HepG2 (cell line): ENCODE data around the gene KLHDC4. TPM values are rescaled to one million over a fixed set of nuclear protein-coding genes. Genes with fewer than 3 reads are reported as not detected.

Experiments used
- ATAC-seq: fragments of 200-7000 bp; cut with Tn5 transposase; 3 replicates; pipeline ENCODE4 v1.9.1; 2020; ENCODE audit warnings: mild to moderate bottlenecking, moderate library complexity
- BruUV-seq: library from RNA; stranded (reverse); fragments of 400-500 nt; replicated peaks from 2 replicates; lab custom pipeline; 2021; lab: Mats Ljungman, UMichigan
- CTCF ChIA-PET: fragments of 300-600 bp; formaldehyde crosslinking; extraction: SDS; loops from one replicate; lab custom pipeline; 2021; ENCODE audit warnings: low total read pairs, inconsistent platforms, low intra/inter-chr PET ratio; lab: Yijun Ruan, JAX
- POLR2A ChIA-PET: fragments of 350-600 bp; sonication (Branson Sonifier 250); formaldehyde crosslinking; loops from one replicate; lab custom pipeline; 2020; ENCODE audit warnings: antibody characterized with exemption, inconsistent platforms; lab: Yijun Ruan, JAX
- DNase-seq: peaks from one replicate; pipeline ENCODE4 v3.0.0-alpha.2; 2015; ENCODE audit warnings: low spot score
- FAIRE-seq: peaks from 3 replicates; lab custom pipeline; 2011; peaks lifted over from hg19 to GRCh38; lab: Jason Lieb, UNC
- H2AFZ ChIP-seq: one replicate; pipeline ENCODE4 v1.6.1; 2011; ENCODE audit warnings: low read length, inconsistent platforms
- H3K27ac ChIP-seq: fragments of 300-600 bp; 3 replicates; pipeline ENCODE4 v1.8.0; 2011; ENCODE audit warnings: mixed run types, mild to moderate bottlenecking, mixed read lengths, low read length, inconsistent platforms; ENCODE audit not compliant: insufficient read depth; ENCODE audit errors: extremely low read length
- H3K27me3 ChIP-seq, 2 experiments: fragments of 200-600 bp in 1 of 2; 2 replicates in 1 of 2; 3 replicates in 1 of 2; pipeline versions ENCODE4 v1.6.0 to v1.8.0; 2011; ENCODE audit warnings: low read length in 2 of 2, mild to moderate bottlenecking in 2 of 2, moderate library complexity in 2 of 2, inconsistent platforms in 1 of 2; ENCODE audit not compliant: insufficient read depth in 2 of 2, control insufficient read depth in 1 of 2
- H3K36me3 ChIP-seq, 2 experiments: fragments of 200-600 bp in 1 of 2; replicated peaks in 1 of 2; 2 replicates in 1 of 2; 3 replicates in 1 of 2; pipeline versions ENCODE4 v1.5.1 to v1.8.0; 2011; ENCODE audit warnings: low read length in 2 of 2, inconsistent platforms in 1 of 2; ENCODE audit not compliant: insufficient read depth in 2 of 2, control insufficient read depth in 1 of 2
- H3K4me1 ChIP-seq: 2 replicates; pipeline ENCODE4 v1.5.1; 2012; ENCODE audit warnings: low read length, inconsistent platforms; ENCODE audit not compliant: insufficient read depth
- H3K4me2 ChIP-seq: 2 replicates; pipeline ENCODE4 v1.6.0; 2011; ENCODE audit warnings: low read depth, low read length, inconsistent platforms
- H3K4me3 ChIP-seq, 3 experiments: fragments of 200-600 bp in 1 of 3; sonication (generic), shearing (Covaris generic) in 1 of 3; replicated peaks in 1 of 3; 2 replicates each; pipeline ENCODE4 v1.5.1; 2011 to 2016; ENCODE audit warnings: low read length in 3 of 3, inconsistent platforms in 2 of 3, low read depth in 2 of 3, mild to moderate bottlenecking in 2 of 3, control low read depth in 1 of 3, mixed read lengths in 1 of 3; ENCODE audit not compliant: insufficient read depth in 1 of 3
- H3K79me2 ChIP-seq: one replicate; pipeline ENCODE4 v1.6.1; 2011; ENCODE audit warnings: low read length, inconsistent platforms; ENCODE audit not compliant: insufficient read depth
- H3K9ac ChIP-seq: 2 replicates; pipeline ENCODE4 v1.6.0; 2011; ENCODE audit warnings: mild to moderate bottlenecking, low read depth, low read length, inconsistent platforms; ENCODE audit not compliant: insufficient read depth
- H3K9me3 ChIP-seq: 2 replicates; pipeline ENCODE4 v1.5.1; 2012; ENCODE audit warnings: mild to moderate bottlenecking, low read length
- H4K20me1 ChIP-seq: 2 replicates; pipeline ENCODE4 v1.6.0; 2011; ENCODE audit warnings: inconsistent platforms, mild to moderate bottlenecking, low read length, moderate library complexity; ENCODE audit not compliant: insufficient read depth
- ETV5 ChIP-seq: IDR thresholded peaks from 2 replicates; pipeline ENCODE4 v1.6.1; 2018; ENCODE audit warnings: missing biosample characterization, missing genetic modification reagents, inconsistent platforms, borderline replicate concordance
- JUN ChIP-seq: sonication (generic); formaldehyde crosslinking; IDR thresholded peaks from 2 replicates; pipeline ENCODE4 v1.4.0; 2020; ENCODE audit warnings: mild to moderate bottlenecking, missing genetic modification reagents
- POGZ ChIP-seq: sonication (generic); formaldehyde crosslinking; IDR thresholded peaks from 2 replicates; pipeline ENCODE4 v1.4.0; 2020; ENCODE audit warnings: mild to moderate bottlenecking, missing genetic modification reagents
- ZNF121 ChIP-seq: sonication (generic); formaldehyde crosslinking; IDR thresholded peaks from 2 replicates; pipeline ENCODE4 v1.5.0; 2020; ENCODE audit warnings: mild to moderate bottlenecking, missing genetic modification reagents
- ZNF296 ChIP-seq: sonication (generic); formaldehyde crosslinking; conservative IDR thresholded peaks from 2 replicates; pipeline ENCODE4 v1.5.0; 2020; ENCODE audit warnings: mild to moderate bottlenecking, missing genetic modification reagents
- ZNF318 ChIP-seq: sonication (generic); formaldehyde crosslinking; IDR thresholded peaks from 2 replicates; pipeline ENCODE4 v1.4.0; 2020; ENCODE audit warnings: mild to moderate bottlenecking, missing genetic modification reagents
- WGBS: methylation state at CpG from one replicate; pipeline ENCODE4 v1.1.6; 2017; ENCODE audit warnings: low lambda C conversion rate; 5-methylcytosine and 5-hydroxymethylcytosine counted together
- in situ Hi-C: cut with HindIII; loops from 2 replicates; pipeline ENCODE4 v1.10.0; 2017; ENCODE audit warnings: low pct_unique_long_range_greater_than_20kb; ENCODE audit not compliant: extremely low pct_ligation_motif_present
- intact Hi-C: fragments of 100-400 bp; cut with micrococcal nuclease; formaldehyde crosslinking; loops from one replicate; pipeline ENCODE4 v1.10.0; 2022; ENCODE audit not compliant: unreplicated experiment
- polyA plus RNA-seq, 8 experiments: library from polyadenylated mRNA; depleted of rRNA in 3 of 8; stranded (reverse) in 7 of 8; unstranded in 1 of 8; fragments of >200 nt; fragmentation: Illumina TruSeq in 4 of 8; extraction: Trizol in 4 of 8; gene quantifications; 2 replicates each; pipeline versions ENCODE4 v1.2.1 to v1.2.3, GENCODE V29; 2011 to 2016; ENCODE audit warnings: low read depth in 4 of 8, missing spikeins in 1 of 8, mixed read lengths in 1 of 8; ENCODE audit not compliant: insufficient read depth in 1 of 8
- total RNA-seq, 5 experiments: library from RNA; depleted of rRNA; stranded (reverse); fragments of >200 nt; fragmentation: Illumina TruSeq; extraction: Trizol; gene quantifications; 2 replicates each; pipeline ENCODE4 v1.2.3, GENCODE V29; 2016; ENCODE audit warnings: low read depth in 1 of 5

The KLHDC4 gene
- total and polyA plus RNA-seq, 2 of the 13 experiments (the other 11 are each of a cell fraction or from before 2014, with no cell fraction given) = 18.7 to 31.8 TPM

GRCh38 chr16:87677830-87678229 lies 88.0 kb downstream of the KLHDC4 start:
- no peak overlapping the region for H2AFZ ChIP-seq
- H3K27ac ChIP-seq = no peak overlapping the region
- no TSS peak for BruUV-seq
- intact Hi-C loops = no loop called here
- no peaks in the 10 kb centered on the region for H3K79me2 ChIP-seq
- in situ Hi-C loops = no loop called here
- DNase-seq (no peak), FAIRE-seq (no peak), ATAC-seq (no peak)
- H3K27me3 ChIP-seq = peaks cover 16 to 68% of the 10 kb centered on the region in 2 experiments
- no peak overlapping the region for H3K4me2 ChIP-seq
- no peak overlapping the region for H3K9ac ChIP-seq
- TF ChIP-seq ZNF318 (CRISPR knock-in tag) = no peak
- no peak for TF ChIP-seq ZNF296 (CRISPR knock-in tag)
- TF ChIP-seq ZNF121 (CRISPR knock-in tag) = peak; percentile 54; the same call in 1 of the 2 replicates
- TF ChIP-seq JUN (CRISPR knock-in tag) = no peak
- TF ChIP-seq ETV5 (CRISPR knock-in tag) = no peak
- TF ChIP-seq POGZ (CRISPR knock-in tag) = no peak
- no peaks in the 10 kb centered on the region for H3K36me3 ChIP-seq
- POLR2A ChIA-PET = no interaction called here
- WGBS = 31% methylated on average over 5 of the region's 5 CpGs
- peaks cover 3% of the 10 kb centered on the region; the same call in 1 of the 2 replicates for H4K20me1 ChIP-seq
- no peaks in the 10 kb centered on the region for H3K9me3 ChIP-seq
- peaks cover 6% of the 10 kb centered on the region for H3K4me1 ChIP-seq
- H3K4me3 ChIP-seq = no peak overlapping the region
- CTCF ChIA-PET = no interaction called here
